Upper lobe of left lung (tissue), 6 donors: ENCODE results near the gene SLC66A2. TPM values are rescaled to one million over a fixed set of nuclear protein-coding genes. Genes with fewer than 3 reads are reported as not detected.

Source experiments
- ATAC-seq, 2 donors: fragments of 200-7000 bp; cut with Tn5 transposase; one replicate each; pipeline ENCODE4 v1.9.1; 2022; ENCODE audit warnings: mild to moderate bottlenecking in 2 of 2, moderate library complexity in 2 of 2; ENCODE audit not compliant: low FRiP score in 2 of 2
- DNase-seq, 2 donors: peaks; one replicate each; pipeline ENCODE4 v3.0.0-alpha.2; 2019 to 2020
- H3K27ac ChIP-seq, 4 donors: fragments of 200-600 bp; sonication (generic); one replicate each; pipeline ENCODE4 v1.5.1; 2016 to 2019
- H3K27me3 ChIP-seq, 4 donors: fragments of 200-600 bp; sonication (generic); one replicate each; pipeline ENCODE4 v1.5.1; 2017 to 2019
- H3K36me3 ChIP-seq, 4 donors: fragments of 200-600 bp; sonication (generic); one replicate each; pipeline ENCODE4 v1.5.1; 2016 to 2019
- H3K4me1 ChIP-seq, 4 donors: fragments of 200-600 bp; sonication (generic); one replicate each; pipeline ENCODE4 v1.5.1; 2018 to 2019
- H3K4me3 ChIP-seq, 4 donors: fragments of 200-600 bp; sonication (generic); one replicate each; pipeline ENCODE4 v1.5.1; 2017 to 2019; ENCODE audit warnings: mild to moderate bottlenecking in 2 of 4, moderate library complexity in 1 of 4
- H3K9me3 ChIP-seq, 4 donors: fragments of 200-600 bp; sonication (generic); one replicate each; pipeline ENCODE4 v1.5.1; 2018 to 2019
- EP300 ChIP-seq, 4 donors: sonication (generic); formaldehyde crosslinking; IDR thresholded peaks; one replicate each; pipeline ENCODE4 v1.5.1; 2017; ENCODE audit warnings: antibody characterized with exemption in 4 of 4, control low read depth in 2 of 4
- POLR2A ChIP-seq, 4 donors: fragments of 450-650 bp; IDR thresholded peaks; one replicate each; pipeline ENCODE4 v1.5.1; 2016 to 2017; ENCODE audit warnings: antibody characterized with exemption in 4 of 4, mild to moderate bottlenecking in 2 of 4
- POLR2AphosphoS5 ChIP-seq, 2 donors: sonication (generic); formaldehyde crosslinking; IDR thresholded peaks; one replicate each; pipeline ENCODE4 v1.5.1; 2017; ENCODE audit warnings: antibody characterized with exemption in 2 of 2
- WGBS, 2 donors: methylation state at CpG; one replicate each; pipeline ENCODE4 v1.1.5; 2017 to 2018; 5-methylcytosine and 5-hydroxymethylcytosine counted together
- total RNA-seq, 6 donors: library from RNA; depleted of rRNA in 4 of 6; stranded (reverse); fragments of >200 nt in 4 of 6; gene quantifications; one replicate each; pipeline versions ENCODE4 v1.1.0 to v1.2.1, GENCODE V29; 2016 to 2021
- TF ChIP-seq, protein P1 (sequence below), 6 experiments: fragments of 450-650 bp in 4 of 6; fragments of 200-600 bp in 2 of 6; sonication (generic) in 2 of 6; IDR thresholded peaks; one replicate each; pipeline ENCODE4 v1.5.1; 2016 to 2019; ENCODE audit warnings: antibody characterized with exemption in 6 of 6
- donor health status: DM: no; HTN: no; CAD: no; lungs with moderate emphysema.
- donor health status: DM: no; HTN: yes; CAD: no; lungs with severe emphysema.

The SLC66A2 gene
- total RNA-seq, 6 donors from 2014 or later: 37.6 to 90.7 (median 66.5) TPM

DNA sequence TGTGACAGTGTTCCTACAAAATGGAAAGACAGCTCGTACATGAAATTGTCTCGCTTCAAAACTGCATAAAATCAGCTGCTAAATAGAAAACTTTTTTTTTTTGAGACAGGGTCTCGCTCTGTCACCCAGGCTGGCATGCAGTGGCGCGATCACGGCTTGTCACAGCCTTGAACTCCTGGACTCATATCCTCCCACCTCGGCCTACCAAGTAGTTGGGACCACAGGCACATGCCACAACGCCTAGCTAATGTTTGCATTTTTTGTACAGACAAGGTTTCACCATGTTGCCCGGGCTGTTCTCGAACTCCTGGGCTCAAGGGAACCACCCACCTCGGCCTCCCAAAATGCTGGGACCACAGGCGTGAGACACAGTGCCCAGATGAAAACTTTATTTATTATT lies 33.7 kb upstream of the SLC66A2 start:
- Histone ChIP-seq H3K36me3 (peaks cover 0 to 16% (median 0%) of the 10 kb centered on the region in 4 donors), H3K9me3 (no peaks in the 10 kb centered on the region), H3K27me3 (no peaks in the 10 kb centered on the region), H3K4me1 (peaks cover 19 to 51% (median 30%) of the 10 kb centered on the region in 4 donors), H3K4me3 (no peak overlapping the region), H3K27ac (no peak overlapping the region)
- no peak for TF ChIP-seq POLR2A (IDR thresholded peaks at IDR 0.05)
- no peak for TF ChIP-seq EP300 (IDR thresholded peaks at IDR 0.05)
- no peak for TF ChIP-seq POLR2AphosphoS5 (IDR thresholded peaks at IDR 0.05)
- TF ChIP-seq, protein P1, sequence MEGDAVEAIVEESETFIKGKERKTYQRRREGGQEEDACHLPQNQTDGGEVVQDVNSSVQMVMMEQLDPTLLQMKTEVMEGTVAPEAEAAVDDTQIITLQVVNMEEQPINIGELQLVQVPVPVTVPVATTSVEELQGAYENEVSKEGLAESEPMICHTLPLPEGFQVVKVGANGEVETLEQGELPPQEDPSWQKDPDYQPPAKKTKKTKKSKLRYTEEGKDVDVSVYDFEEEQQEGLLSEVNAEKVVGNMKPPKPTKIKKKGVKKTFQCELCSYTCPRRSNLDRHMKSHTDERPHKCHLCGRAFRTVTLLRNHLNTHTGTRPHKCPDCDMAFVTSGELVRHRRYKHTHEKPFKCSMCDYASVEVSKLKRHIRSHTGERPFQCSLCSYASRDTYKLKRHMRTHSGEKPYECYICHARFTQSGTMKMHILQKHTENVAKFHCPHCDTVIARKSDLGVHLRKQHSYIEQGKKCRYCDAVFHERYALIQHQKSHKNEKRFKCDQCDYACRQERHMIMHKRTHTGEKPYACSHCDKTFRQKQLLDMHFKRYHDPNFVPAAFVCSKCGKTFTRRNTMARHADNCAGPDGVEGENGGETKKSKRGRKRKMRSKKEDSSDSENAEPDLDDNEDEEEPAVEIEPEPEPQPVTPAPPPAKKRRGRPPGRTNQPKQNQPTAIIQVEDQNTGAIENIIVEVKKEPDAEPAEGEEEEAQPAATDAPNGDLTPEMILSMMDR (IDR thresholded peaks at IDR 0.05): no peak
- no peak for DNase-seq
- no peak for ATAC-seq
- 88 to 91% methylated on average over 12 of the region's 12 CpGs for WGBS, 2 donors

- Histone ChIP-seq H3K36me3 (peaks cover 0 to 21% (median 0%) of the 10 kb centered on the region in 4 donors), H3K9me3 (no peaks in the 10 kb centered on the region), H3K4me1 (peaks cover 15 to 44% (median 25%) of the 10 kb centered on the region in 4 donors), H3K4me3 (no peak overlapping the region), H3K27ac (peak overlapping the region in 1 of 4 donors; percentile 41), H3K27me3 (no peaks in the 10 kb centered on the region)
- TF ChIP-seq, protein P1 (IDR thresholded peaks at IDR 0.05): no peak
- TF ChIP-seq EP300 (IDR thresholded peaks at IDR 0.05) (no peak), POLR2A (IDR thresholded peaks at IDR 0.05) (no peak), POLR2AphosphoS5 (IDR thresholded peaks at IDR 0.05) (no peak)
- WGBS, 2 donors: 85 to 98% methylated on average over 7 of the region's 7 CpGs
- DNase-seq: no peak
- ATAC-seq: no peak
Observed at GRCh38 chr18:79983793-79984192, 32.3 kb upstream of the SLC66A2 start.

GRCh38 chr18:79983253-79983652 lies 31.8 kb upstream of the SLC66A2 start:
- peaks cover 15 to 43% (median 25%) of the 10 kb centered on the region in 4 donors for H3K4me1 ChIP-seq
- ATAC-seq (no peak), DNase-seq (peak in 1 of 2 donors; percentile 40)
- no peak overlapping the region for H3K4me3 ChIP-seq
- peaks cover 0 to 21% (median 0%) of the 10 kb centered on the region in 4 donors for H3K36me3 ChIP-seq
- peak overlapping the region in 2 of 4 donors; percentile 7 to 36 for H3K27ac ChIP-seq
- H3K9me3 ChIP-seq: no peaks in the 10 kb centered on the region
- H3K27me3 ChIP-seq: no peaks in the 10 kb centered on the region
- TF ChIP-seq, protein P1 (IDR thresholded peaks at IDR 0.05): no peak
- no peak for TF ChIP-seq EP300 (IDR thresholded peaks at IDR 0.05)
- TF ChIP-seq POLR2AphosphoS5 (IDR thresholded peaks at IDR 0.05): no peak
- no peak for TF ChIP-seq POLR2A (IDR thresholded peaks at IDR 0.05)
- 72 to 75% methylated on average over 4 of the region's 4 CpGs for WGBS, 2 donors

GRCh38 chr18:79982736-79983135 lies 31.3 kb upstream of the SLC66A2 start:
- Histone ChIP-seq H3K4me1 (peaks cover 13 to 42% (median 25%) of the 10 kb centered on the region in 4 donors), H3K27me3 (no peaks in the 10 kb centered on the region), H3K9me3 (no peaks in the 10 kb centered on the region), H3K4me3 (no peak overlapping the region), H3K36me3 (peaks cover 0 to 21% (median 0%) of the 10 kb centered on the region in 4 donors), H3K27ac (peak overlapping the region in 3 of 4 donors; percentile 7 to 36 (median 15))
- DNase-seq (peak in 1 of 2 donors; percentile 24), ATAC-seq (peak in 1 of 2 donors; percentile 32)
- WGBS, 2 donors: 76 to 82% methylated on average over 6 of the region's 6 CpGs
- TF ChIP-seq EP300 (IDR thresholded peaks at IDR 0.05): no peak
- no peak for TF ChIP-seq POLR2A (IDR thresholded peaks at IDR 0.05)
- no peak for TF ChIP-seq POLR2AphosphoS5 (IDR thresholded peaks at IDR 0.05)
- TF ChIP-seq, protein P1 (IDR thresholded peaks at IDR 0.05): no peak

- peaks cover 0 to 23% (median 11%) of the 10 kb centered on the region in 4 donors for H3K4me1 ChIP-seq
- H3K4me3 ChIP-seq: no peak overlapping the region
- no peak for ATAC-seq
- no peak overlapping the region for H3K27ac ChIP-seq
- WGBS, 2 donors: 88 to 90% methylated on average over 13 of the region's 13 CpGs
- H3K36me3 ChIP-seq: peaks cover 0 to 27% (median 8%) of the 10 kb centered on the region in 4 donors
- H3K27me3 ChIP-seq: no peaks in the 10 kb centered on the region
- TF ChIP-seq EP300 (IDR thresholded peaks at IDR 0.05): no peak
- TF ChIP-seq POLR2AphosphoS5 (IDR thresholded peaks at IDR 0.05): no peak
- TF ChIP-seq, protein P1 (IDR thresholded peaks at IDR 0.05): no peak
- TF ChIP-seq POLR2A (IDR thresholded peaks at IDR 0.05): no peak
- no peak for DNase-seq
- H3K9me3 ChIP-seq: no peaks in the 10 kb centered on the region
Observed at GRCh38 chr18:79980585-79980984, 29.1 kb upstream of the SLC66A2 start.
